GM18861 (cell line): ENCODE data around the gene USP32.
A peak's percentile ranks its signal among the peaks of the same experiment; 100 is the strongest.
"Not testable (repeated sequence)": the region's sequence is repeated elsewhere in the genome, so short reads cannot be mapped to it uniquely, and the experiment has no call there.

Source experiments
- ATAC-seq: cut with Tn5 transposase; IDR thresholded peaks from one replicate; pipeline ENCODE4 v1.9.1; 2021; ENCODE audit not compliant: unreplicated experiment

The USP32 gene

DNA sequence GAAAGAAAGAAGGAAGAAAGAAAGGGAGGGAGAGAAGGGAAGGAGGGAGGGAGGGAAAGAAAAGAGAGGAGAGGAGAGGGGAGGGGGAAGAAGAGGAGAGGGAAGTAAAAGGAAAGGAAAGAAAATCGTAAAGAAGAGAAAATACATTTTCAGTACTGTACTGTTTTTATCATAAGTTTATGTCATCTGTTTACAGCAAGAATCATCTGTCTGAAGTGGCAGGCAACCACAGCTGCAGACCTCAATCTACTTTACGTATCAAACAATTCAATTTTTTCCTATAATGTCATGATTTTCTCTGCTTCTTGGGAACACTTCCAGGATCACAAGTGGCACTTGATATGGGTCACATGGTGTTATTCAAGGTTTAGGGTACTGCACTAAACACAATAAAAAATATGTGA, 58.3 kb downstream of the USP32 start:
- no peak for ATAC-seq

DNA sequence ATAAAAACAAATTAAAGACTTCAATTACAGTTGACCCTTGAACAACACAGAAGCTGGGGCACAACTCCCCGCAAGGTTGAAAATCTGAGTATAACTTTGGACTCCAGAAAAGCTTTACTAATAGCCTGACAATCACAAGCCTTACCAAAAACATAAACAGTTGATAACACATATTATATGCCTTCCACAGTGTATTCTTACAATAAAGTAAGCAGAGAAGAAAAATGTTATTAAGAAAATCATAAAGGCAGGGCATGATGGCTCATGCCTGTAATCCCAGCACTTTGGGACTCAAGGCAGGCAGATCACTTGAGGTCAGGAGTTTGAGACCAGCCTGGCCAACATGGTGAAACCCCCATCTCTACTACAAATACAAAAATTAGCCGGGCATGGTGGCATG, 58.9 kb downstream of the USP32 start:
- ATAC-seq, result not testable (repeated sequence)

DNA sequence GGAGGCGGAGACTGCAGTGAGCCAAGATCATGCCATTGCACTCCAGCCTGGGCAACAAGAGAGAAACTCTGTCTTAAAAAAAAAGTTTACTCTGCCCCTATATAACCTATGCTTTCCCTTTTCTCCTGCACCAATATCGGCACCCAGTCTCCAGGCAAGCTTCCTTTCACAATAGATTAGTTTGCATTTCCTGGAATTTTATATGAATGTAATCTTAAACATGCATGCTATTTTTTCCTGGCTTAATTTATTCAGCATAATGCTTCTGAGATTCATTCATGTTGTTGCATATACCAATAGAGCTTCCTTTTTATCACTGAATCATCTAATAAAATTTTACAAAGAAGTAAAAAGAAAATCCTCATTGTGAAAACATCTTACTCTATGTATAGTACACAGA, 59.4 kb downstream of the USP32 start:
- no peak for ATAC-seq

DNA sequence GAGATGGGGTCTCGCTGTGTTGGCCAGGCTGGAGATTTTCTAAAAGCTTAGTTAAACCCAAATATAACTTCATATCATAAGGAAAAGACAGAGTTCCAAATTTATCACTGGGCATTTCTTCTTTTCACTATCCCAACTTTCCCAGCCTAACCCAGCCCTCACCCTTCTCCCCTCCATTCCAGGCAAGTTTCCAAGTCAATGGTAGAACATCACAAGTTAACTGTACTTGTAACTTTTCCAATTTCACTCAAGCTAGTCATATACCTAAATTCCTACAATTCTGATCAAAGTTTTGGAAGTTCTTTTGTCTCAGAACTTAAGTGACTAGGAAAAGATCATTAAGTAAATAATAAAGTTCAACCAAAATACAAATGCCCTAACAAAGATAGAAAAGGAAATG, 61.2 kb downstream of the USP32 start:
- no peak for ATAC-seq

DNA sequence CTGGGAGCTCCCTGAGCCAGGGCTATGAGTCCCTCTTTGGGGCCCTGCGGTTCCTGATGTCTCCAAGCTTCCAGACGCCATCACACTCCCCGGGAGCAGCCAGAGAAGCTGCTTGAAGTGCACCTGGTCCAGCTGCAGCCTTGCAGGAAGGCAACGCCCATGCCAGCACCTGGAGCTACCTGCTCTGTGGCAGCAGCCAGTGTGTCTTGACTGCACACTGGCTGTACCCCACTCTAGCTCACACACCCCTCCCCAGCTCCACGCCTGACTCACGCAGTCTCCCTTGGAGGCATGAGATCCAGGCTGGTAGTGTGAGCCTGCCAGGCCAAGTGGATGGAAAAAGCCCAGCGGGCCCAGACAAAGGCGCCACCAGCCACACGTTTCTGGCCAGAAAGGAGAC, 63.3 kb downstream of the USP32 start:
- ATAC-seq, result no peak

DNA sequence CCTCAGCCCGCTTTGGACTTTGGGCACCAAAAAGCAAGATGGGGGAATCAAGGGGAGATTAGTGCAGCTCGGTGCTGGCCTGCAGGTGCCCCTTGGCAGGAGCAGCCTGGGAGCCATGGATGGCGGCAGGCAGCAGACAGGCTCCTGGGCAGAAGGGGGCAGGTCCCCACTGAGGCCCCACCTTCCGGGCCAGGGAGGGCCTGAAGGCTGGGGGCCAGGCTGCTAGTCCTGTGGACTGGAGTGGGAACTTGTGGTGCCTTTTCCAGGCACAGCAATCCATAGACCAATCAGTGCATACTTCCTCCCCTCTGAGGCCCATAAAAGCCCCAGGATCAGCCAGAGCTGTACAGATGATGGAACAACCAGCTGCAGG, 64.0 kb downstream of the USP32 start:
- ATAC-seq, result no peak

DNA sequence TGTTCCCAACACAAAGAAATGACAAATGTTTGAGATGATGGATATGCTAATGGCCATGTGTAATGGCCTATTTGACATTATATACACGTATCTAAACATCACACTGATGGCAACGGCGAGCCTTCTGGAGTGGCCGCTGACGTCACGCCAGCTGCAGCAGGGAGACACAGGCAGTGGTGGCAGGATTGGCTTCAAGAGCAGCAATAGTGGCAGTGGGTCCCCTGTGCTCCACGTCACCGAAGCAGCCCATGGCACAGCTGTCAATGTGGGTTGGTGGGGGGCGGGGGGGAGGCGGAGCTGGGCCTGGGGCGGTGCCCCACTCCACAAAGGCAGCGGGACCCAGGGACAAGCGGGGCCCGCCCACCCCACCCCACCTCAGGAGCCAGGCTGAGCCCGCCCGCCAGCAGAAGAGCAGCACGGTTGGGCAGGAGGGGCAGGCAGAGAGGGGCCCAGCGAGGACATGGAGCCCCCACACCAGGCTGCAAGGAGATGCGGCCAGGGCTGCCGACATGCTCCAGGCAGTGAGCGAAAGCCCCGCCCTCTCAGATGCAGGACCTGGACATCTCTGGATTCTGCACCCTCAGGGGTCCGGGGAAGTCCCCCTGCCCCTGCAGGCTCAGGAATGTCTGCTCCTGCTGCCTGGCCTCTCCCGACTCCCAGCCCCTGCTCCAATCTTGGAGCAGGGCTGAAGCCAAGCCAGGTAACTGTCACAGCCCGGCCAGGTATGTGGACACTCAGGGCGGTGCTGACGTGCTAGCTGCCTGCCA, 64.6 kb downstream of the USP32 start:
- no peak for ATAC-seq

DNA sequence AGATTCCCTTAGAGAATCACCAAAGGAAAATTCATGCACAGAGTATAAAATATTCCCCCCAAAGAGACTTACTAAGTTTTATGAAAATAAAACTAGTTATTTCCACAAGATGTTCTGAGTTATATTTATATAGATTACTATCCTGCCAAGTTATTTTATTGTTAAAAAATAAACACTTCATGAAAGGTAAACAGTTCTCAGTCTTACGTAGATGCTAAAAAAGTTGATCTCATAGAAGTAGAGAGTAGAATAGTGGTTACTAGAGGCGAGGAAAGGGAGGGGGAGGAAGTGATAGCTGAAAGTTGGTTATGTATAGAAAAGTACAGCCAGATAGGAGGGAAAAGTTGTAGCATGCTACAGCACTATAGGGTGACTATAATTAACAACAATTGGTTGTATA, 65.2 kb downstream of the USP32 start:
- ATAC-seq, result no peak

DNA sequence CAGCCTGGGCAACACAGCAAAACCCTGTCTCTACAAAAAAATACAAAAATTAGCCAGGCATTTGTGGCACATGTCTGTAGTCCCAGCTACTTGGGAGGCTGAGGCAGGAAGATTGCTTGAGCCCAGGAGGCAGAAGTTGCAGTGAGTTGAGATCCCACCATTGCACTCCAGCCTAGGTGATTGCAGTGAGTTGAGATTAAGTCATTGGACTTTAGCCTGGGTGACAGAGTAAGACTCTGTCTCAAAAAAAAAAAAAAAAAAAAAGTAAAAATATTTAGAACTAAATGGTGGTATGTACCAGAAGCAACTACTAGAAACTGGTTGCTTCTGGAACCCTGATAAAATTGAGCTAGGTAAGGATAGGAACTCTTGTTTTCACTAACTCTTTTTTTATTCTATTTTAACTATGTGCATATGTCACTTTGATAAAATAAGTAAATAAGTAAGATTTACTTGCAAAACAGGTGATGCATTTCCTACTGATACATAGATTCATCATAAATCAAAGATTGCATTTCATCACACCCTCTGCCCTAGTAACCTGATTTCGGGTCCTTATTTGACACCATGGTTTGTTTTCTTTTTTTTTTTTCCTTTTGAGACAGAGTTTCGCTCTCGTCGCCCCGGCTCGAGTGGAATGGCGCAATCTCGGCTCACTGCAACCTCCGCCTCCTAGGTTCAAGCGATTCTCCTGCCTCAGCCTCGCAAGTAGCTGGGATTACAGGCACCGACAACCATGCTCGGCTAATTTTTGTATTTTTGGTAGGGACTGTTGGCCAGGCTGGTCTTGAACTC, 66.0 kb downstream of the USP32 start:
- ATAC-seq, result no peak

DNA sequence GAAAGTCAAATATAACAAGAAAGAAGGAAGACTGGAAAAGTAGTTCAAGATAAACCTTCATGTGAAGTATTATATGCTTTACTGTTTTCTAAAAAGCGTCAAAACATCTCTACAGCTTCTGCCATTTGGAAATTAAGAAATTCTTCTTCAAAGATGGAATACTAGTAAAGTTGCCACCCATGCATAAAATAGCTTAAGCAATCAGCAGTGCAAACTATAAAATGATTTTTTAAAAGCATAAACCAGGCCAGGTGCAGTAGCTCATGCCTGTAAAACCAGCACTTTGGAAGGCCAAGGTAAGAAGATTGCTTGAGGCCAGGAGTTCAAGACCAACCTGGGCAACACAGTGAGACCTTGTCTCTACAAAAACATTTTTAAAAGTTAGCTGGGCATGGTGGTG, 68.2 kb downstream of the USP32 start:
- no peak for ATAC-seq

DNA sequence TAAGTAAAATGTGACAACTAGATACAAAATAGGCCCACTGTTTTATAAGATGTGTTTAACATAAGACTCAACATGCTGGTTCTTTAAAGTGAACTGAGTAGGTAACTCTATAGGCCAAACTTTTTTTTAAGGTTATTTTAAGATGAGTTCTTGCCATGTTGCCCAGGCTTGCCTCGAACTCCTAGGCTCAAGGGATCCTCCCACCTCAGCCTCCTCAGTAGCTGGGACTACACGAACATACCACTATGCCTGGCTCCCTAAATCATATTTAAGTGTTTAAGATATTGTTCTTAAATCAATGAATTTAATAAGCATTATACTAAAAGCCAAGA, 69.9 kb downstream of the USP32 start:
- ATAC-seq, result peak; percentile 21

DNA sequence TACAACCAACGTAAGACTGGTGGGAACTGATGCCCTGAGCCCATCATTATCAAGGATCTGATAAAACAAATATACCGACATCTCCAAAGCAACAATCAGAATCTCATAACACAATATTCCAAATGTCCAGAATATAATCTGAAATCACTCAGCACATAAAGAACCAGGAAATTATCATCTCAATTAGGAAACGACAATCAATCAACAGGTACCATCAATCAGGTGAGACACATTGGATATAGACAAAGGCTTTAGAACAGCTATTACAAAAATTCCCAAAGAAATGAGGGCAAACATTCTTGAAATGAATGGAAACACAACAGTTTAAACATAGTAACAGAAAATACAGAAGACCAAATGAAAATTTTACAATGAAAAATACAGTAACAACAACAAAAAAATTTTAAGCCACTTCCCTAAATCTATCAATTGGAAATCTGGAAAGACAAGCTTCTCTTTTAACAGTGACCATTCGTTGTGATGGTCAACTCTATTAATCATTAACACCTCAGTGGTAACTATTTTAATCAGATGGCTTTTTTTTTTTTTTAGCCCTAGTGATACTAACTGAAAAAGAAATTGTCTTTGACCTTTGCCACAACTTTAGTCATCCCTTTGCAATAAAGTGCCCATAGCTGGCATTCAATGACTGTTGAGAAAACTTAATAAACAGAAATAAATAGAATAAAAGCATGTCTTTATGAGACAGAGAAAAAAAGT, 70.4 kb downstream of the USP32 start:
- peak; percentile 48 for ATAC-seq

DNA sequence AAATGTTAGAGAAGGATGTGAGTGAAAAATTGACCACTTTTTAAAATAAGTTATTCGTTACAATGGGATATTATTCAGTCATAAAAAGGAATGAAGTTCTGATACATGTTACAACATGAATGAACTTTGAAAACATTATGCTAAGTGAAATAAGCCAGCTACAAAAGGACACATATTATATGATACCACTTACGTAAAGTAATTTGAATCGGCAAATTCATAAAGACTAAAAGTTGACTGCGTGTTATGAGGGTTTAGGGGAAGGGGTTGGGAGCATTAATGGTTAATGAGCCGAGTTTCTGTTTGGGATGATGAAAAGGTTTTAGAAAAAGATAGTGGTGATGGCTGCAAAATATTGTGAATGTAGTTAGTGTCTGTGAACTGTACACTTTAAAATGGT, 73.1 kb downstream of the USP32 start:
- ATAC-seq, result no peak

DNA sequence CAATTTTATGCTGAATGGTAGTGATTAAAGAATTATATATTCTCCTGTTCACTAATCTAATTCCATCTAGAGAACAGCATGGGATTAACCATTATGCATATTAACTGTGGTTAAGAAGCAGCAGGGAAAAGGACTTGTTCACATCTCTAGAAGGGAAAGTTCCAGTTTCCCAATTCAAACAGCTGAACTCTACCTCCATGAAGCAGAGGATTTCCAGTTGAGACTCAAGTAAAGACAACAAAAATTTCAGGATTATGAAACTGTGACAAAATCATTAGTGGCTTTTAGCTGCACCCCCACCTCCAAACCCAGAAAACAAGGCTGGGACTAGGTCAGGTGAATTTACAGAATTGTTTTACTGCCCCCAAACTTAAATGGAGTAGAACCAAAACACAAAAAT, 73.6 kb downstream of the USP32 start:
- ATAC-seq, result no peak

DNA sequence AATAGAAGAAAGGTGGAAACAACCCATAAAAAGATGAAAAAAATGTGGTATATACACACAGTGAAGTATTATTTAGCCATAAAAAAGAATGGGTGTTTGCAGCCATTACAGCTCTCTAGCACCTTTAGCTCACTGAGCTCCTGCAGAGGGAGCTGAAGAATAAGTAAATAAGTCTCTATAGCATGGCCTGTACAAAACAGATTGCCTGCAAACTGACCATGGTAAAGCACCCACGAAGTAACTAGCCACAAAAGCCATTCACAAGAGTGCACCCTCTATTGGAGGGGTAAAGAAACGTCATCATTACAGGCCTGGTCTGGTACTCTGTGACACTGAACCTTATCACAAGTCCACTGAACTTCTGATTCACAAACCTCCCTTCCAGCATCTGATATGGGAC, 76.3 kb downstream of the USP32 start:
- no peak for ATAC-seq

DNA sequence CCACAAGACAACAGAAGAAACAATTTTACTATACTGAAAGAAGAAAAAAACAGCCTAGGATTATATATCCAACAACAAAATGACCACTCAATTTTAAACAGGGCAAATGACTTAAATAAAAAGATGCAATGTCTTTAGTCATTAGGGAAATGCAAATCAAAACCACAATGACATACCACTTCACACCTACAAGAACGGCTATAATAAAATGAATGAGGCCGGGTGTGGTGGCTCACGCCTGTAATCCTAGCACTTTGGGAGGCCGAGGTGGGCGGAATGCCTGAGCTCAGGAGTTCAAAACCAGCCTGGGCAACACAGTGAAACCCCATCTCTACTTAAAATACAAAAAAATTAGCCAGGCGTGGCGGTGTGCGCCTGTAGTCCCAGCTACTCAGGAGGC, 77.0 kb downstream of the USP32 start:
- ATAC-seq, result not testable (repeated sequence)

DNA sequence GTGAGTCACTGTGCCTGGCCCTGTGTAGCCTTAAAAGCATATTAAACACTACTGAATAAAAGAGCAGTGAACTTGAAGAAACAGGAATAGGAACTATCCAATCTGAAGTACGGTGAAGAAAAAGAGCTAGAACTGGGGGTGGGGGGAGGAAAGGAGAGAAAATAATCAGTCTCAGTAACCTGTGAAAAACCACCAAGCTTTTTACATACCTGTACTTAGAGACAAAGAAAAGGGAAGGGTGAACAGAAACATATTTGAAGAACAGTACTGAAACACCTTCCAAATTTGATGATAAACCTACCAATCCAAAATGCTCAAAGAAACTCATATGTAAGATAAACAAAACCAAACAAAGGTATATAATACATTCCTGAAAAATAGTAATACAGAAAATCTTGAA, 77.5 kb downstream of the USP32 start:
- ATAC-seq, result no peak

DNA sequence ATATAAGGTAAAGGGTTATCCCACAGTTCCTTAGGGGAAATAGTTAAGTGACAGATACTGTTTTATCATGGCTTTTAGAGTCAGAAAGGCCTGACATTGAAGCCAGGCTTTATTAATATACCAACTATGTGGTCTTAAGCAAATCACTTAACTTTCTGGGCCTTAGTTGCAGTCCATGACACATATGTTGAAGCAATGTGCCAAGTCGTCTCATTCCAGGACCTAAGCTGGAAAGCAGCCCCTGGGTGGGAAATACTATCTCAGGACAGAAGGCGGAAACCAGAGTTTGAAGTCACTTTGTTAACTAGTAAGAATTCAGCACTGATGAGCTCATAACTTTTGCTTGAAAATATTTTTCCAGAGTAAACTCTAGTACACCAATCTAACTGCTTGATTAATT, 80.0 kb downstream of the USP32 start:
- no peak for ATAC-seq

DNA sequence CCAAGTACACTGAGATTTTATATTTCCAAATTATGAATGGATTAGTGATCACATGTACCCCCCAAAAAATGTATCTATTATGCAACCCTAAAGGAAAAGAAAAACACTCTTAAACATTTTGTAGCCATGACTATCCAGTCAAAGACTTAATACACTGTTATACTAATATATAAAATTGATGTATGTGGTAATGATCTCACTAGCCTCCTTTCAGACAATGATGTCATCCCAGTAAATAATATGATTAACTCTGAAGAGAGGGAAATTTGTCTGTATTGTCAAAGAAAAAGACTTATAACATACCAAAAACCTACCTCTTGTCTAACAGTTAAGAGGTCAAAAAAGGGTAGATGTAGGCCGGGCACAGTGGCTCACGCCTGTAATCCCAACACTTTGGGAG, 80.7 kb downstream of the USP32 start:
- ATAC-seq, result no peak

DNA sequence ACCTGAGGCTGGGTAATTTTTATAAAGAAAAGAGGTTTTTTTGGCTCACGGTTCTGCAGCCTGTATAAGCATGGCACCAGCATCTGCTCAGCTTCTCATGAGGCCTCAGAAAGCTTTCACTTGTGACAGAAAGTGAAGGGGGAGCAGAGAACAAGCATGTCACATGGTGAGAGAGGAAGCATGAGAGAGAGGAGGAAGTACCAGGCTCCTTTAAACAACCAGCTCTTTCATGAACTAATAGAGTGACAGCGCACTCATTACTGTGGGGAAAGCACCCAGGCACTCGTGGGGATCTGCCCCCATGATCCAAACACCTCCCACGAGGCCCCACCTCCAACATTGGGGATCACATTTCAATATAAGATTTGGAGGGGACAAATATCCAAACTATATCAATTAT, 86.8 kb downstream of the USP32 start:
- ATAC-seq, result peak; percentile 75

DNA sequence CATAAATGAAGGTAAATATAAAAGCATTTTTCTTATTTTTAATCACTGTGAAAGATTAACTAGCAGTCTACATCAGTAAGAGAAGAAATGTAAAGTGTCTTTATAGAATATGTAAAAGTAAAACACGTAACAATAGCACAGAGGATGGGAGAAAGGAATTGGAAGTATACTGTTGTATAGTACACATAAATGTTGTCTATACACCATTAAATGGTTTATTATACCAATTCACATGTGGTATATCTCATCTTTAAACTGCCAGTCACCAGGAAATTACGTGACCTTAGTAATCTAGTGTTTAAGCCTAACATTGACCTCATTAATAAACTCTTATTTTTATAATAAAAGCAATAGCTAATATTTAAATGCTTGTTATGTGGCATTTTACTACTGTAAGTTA, 87.4 kb downstream of the USP32 start:
- no peak for ATAC-seq

DNA sequence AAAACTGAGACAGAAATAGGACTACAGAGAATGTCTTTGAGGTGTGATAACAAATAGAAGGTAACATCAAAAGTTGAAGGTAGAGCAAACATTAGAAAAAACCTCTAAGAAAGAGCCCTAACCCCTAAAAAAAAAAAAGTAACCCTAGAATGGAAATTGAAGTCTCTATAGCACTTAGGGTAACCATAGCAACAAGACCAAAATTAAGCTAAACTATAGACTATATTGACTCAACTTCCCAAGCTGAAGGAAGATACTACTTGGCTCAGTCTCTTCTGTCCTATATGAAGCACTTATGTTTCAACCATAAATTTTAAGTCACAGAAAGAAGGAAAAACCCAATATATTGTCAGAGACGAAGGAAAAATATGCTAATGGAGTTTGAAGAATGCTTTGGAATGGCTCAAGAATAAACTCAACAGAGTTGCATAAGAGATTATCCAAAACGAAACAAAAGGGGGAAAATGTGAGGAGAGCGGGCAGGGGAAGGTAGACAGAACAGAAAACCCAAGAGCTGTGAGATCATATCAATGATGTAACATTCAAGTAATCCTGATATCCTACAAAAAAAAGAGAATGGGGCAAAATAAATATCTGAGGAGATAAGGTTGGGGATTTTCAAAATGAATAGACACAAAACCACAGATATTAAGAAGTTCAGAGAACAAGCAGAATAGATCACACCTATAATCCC, 88.4 kb downstream of the USP32 start:
- ATAC-seq, result no peak
